ACC112 (cell line): Measurements from ENCODE around the gene DIRAS3.
A peak's percentile ranks its signal among the peaks of the same experiment; 100 is the strongest.
"Not testable (repeated sequence)": the region's sequence is repeated elsewhere in the genome, so short reads cannot be mapped to it uniquely, and the experiment has no call there.

Source experiments
- H2AFZ ChIP-seq: fragments of 200-600 bp; sonication (generic); one replicate; pipeline ENCODE4 v1.6.0; 2017; ENCODE audit warnings: antibody characterized with exemption, low read length; ENCODE audit not compliant: unreplicated experiment
- H3K27ac ChIP-seq: fragments of 200-600 bp; sonication (generic); 2 replicates; pipeline ENCODE4 v1.5.1; 2014; ENCODE audit warnings: low read depth, mild to moderate bottlenecking, antibody characterized with exemption, low read length, moderate library complexity
- H3K27me3 ChIP-seq: fragments of 200-600 bp; sonication (generic); 2 replicates; pipeline ENCODE4 v1.6.1; 2014; ENCODE audit warnings: mild to moderate bottlenecking, antibody characterized with exemption, low read length, moderate library complexity, mixed read lengths; ENCODE audit not compliant: insufficient read depth
- H3K36me3 ChIP-seq: fragments of 200-600 bp; sonication (generic); 2 replicates; pipeline ENCODE4 v1.6.1; 2016; ENCODE audit warnings: mild to moderate bottlenecking, antibody characterized with exemption, low read length, moderate library complexity, mixed read lengths; ENCODE audit not compliant: insufficient read depth
- H3K4me1 ChIP-seq: fragments of 200-600 bp; sonication (generic); one replicate; pipeline ENCODE4 v1.6.1; 2016; ENCODE audit warnings: low read length, mixed read lengths; ENCODE audit not compliant: insufficient read depth, unreplicated experiment, control insufficient read depth
- H3K4me3 ChIP-seq: fragments of 200-600 bp; sonication (generic); 2 replicates; pipeline ENCODE4 v1.5.1; 2014; ENCODE audit warnings: mild to moderate bottlenecking, low read depth, low read length
- H3K79me2 ChIP-seq: fragments of 200-600 bp; sonication (generic); one replicate; pipeline ENCODE4 v1.6.0; 2016; ENCODE audit warnings: low read length; ENCODE audit not compliant: control insufficient read depth, unreplicated experiment, insufficient read depth

The DIRAS3 gene, protein sequence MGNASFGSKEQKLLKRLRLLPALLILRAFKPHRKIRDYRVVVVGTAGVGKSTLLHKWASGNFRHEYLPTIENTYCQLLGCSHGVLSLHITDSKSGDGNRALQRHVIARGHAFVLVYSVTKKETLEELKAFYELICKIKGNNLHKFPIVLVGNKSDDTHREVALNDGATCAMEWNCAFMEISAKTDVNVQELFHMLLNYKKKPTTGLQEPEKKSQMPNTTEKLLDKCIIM

GRCh38 chr1:68049941-68050878 is at the start of gene DIRAS3:
DIRAS3 (minus strand) TSS chr1:68050627; CDS start chr1:68047297, 3,330 bp downstream.
- H3K4me1 ChIP-seq: no peaks in the 10 kb centered on the region
- no peaks in the 10 kb centered on the region for H3K79me2 ChIP-seq
- H2AFZ ChIP-seq: peak within 1 kb of the TSS; percentile 10
- H3K27me3 ChIP-seq: no peaks in the 10 kb centered on the region
- H3K4me3 ChIP-seq: peak within 1 kb of the TSS; percentile 70
- no peak within 1 kb of the TSS for H3K27ac ChIP-seq
- no peaks in the 10 kb centered on the region for H3K36me3 ChIP-seq

GRCh38 chr1:68093737-68094136 is 43.3 kb upstream of the DIRAS3 start:
- H3K4me3 ChIP-seq: no peak overlapping the region
- H3K27ac ChIP-seq: no peak overlapping the region
- no peaks in the 10 kb centered on the region for H3K4me1 ChIP-seq
- no peaks in the 10 kb centered on the region for H3K36me3 ChIP-seq
- H2AFZ ChIP-seq: no peak overlapping the region
- H3K27me3 ChIP-seq: no peaks in the 10 kb centered on the region
- H3K79me2 ChIP-seq: no peaks in the 10 kb centered on the region

DNA sequence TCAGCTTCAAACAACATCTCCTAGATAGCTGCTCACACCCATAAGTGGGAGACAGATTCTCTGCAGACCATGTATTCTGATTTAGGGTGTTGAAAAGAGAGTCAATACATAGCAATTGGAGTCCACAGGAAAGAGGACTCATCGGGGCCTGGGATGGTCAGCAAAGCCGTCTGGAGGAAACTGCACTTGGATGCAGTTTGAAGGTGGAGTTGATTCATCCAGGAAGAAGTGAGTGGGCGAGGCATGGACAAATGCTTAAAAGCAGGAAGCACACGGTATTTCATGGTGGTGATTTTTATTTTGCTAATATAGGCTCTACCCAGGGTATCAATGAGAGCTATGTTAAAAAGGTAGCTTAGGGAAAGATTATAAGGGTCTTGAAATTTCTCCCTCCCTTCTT is 36.8 kb upstream of the DIRAS3 start:
- no peak overlapping the region for H3K4me3 ChIP-seq
- no peak overlapping the region for H2AFZ ChIP-seq
- H3K4me1 ChIP-seq: no peaks in the 10 kb centered on the region
- no peak overlapping the region for H3K27ac ChIP-seq
- H3K79me2 ChIP-seq: no peaks in the 10 kb centered on the region
- no peaks in the 10 kb centered on the region for H3K36me3 ChIP-seq
- H3K27me3 ChIP-seq: no peaks in the 10 kb centered on the region

DNA sequence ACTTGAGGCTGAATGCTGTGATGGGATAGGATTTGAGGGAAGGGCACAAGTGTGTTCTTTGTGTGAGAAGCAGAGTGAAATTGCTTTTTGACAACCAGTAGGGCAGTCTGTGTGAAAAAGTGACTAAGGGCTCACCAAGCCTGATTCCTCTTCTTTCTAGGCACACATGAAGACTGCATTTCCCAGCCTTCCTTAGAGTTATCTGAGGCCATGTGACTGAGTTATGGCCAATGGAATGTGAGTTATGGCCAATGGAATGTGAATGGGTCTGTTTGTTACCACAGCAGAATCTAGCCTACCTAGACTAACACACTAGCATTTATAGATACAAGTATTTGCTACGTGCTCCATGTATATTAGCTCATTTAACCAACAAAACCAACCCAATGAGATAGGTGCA is 35.3 kb upstream of the DIRAS3 start:
- no peaks in the 10 kb centered on the region for H3K36me3 ChIP-seq
- no peak overlapping the region for H2AFZ ChIP-seq
- no peaks in the 10 kb centered on the region for H3K27me3 ChIP-seq
- no peaks in the 10 kb centered on the region for H3K79me2 ChIP-seq
- H3K27ac ChIP-seq: no peak overlapping the region
- H3K4me3 ChIP-seq: no peak overlapping the region
- H3K4me1 ChIP-seq: no peaks in the 10 kb centered on the region

DNA sequence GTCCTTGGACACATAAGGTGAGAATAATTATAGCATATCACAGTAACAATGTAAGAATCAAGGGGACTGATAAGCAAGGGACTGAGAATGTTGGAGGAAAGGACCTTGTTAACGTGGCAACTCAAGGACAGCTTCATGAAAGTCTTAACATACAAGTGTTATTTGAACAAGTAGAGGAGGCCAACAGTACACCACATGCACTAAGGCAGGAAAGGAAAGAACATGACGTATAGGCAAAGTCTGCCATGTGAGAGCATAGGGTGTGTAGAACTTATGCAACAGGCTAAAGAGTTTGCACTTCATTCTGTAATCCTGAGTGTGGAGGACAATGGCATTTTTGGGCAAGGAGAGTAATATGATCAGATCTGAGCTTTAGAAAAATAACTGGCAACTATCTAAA is 33.3 kb upstream of the DIRAS3 start:
- no peak overlapping the region for H3K27ac ChIP-seq
- no peak overlapping the region for H3K4me3 ChIP-seq
- H3K36me3 ChIP-seq: no peaks in the 10 kb centered on the region
- no peak overlapping the region for H2AFZ ChIP-seq
- H3K4me1 ChIP-seq: no peaks in the 10 kb centered on the region
- no peaks in the 10 kb centered on the region for H3K27me3 ChIP-seq
- H3K79me2 ChIP-seq: no peaks in the 10 kb centered on the region

DNA sequence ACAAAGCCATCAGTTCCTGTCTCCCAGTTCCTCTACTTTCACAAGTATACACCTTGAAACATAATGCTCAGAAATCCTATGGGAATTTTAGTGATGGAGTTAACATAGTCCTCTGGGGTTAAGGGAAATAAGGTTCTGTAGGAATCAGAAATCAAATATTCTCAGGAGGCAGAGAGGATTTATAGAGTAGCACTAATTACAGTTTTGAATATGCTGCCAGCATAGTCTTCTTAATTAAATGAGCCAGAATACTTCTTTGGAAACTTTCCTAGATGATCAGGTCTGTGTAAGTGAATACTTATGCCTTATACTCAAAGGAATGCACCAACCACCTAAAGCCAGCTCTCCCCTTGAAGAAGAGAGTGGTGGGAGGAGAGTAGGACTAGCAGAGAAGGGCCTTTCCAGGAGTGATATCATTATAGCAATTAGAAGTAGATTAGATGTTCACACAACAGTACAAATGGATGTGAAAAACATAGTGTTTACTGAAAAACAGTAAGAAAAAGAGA is 31.4 kb upstream of the DIRAS3 start:
- H3K4me3 ChIP-seq: no peak overlapping the region
- H3K79me2 ChIP-seq: no peaks in the 10 kb centered on the region
- H3K36me3 ChIP-seq: no peaks in the 10 kb centered on the region
- H3K4me1 ChIP-seq: no peaks in the 10 kb centered on the region
- no peak overlapping the region for H2AFZ ChIP-seq
- no peak overlapping the region for H3K27ac ChIP-seq
- no peaks in the 10 kb centered on the region for H3K27me3 ChIP-seq

DNA sequence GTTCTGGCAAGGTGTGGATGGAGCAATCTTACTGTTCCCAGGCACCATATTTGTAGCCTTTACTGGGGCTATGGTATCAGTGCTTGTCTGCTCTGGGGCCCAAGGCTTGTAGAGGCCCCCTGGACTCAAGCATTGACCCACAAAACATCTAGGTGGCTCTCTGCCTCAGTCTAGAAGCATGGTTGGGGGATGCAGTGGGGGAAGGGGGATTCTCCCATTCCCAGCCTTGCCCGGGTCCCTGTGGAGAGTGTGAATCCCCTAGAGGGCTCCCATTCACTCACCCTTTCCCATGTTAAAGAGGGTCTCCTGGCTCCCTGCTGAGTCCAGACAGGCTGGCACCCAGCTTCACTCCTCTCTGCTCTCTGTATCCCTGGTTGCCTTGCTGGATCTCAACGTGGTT is 28.2 kb upstream of the DIRAS3 start:
- Histone ChIP-seq H3K79me2 (no peaks in the 10 kb centered on the region), H3K27me3 (no peaks in the 10 kb centered on the region), H2AFZ (no peak overlapping the region), H3K36me3 (no peaks in the 10 kb centered on the region), H3K27ac (no peak overlapping the region), H3K4me3 (no peak overlapping the region), H3K4me1 (no peaks in the 10 kb centered on the region)

DNA sequence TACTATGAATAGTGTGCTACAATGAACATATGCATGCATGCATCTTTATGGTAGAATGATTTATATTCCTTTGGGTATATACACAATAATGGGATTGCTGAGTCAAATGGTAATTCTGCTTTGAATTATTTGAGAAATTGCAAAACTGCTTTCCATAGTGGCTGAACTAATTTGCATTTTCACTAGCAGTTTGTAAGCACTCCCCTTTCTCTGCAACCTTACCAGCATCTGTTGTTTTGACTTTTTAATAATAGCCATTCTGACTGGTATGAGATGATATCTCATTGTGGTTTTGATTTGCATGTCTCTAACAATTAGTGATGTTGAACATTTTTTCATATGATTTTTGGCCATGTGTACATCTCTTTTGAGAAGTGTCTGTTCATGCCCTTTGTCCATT is 24.0 kb upstream of the DIRAS3 start:
- H3K27ac ChIP-seq: no peak overlapping the region

GRCh38 chr1:68065766-68066165 is 15.3 kb upstream of the DIRAS3 start:
- H2AFZ ChIP-seq: no peak overlapping the region

More for the DNA sequence above, 24.0 kb upstream of the DIRAS3 start:
- H3K36me3 ChIP-seq: no peaks in the 10 kb centered on the region
- H3K79me2 ChIP-seq: no peaks in the 10 kb centered on the region
- no peaks in the 10 kb centered on the region for H3K27me3 ChIP-seq
- no peak overlapping the region for H2AFZ ChIP-seq
- no peak overlapping the region for H3K4me3 ChIP-seq
- H3K4me1 ChIP-seq: no peaks in the 10 kb centered on the region

GRCh38 chr1:68058053-68058452 is 7.6 kb upstream of the DIRAS3 start:
- H2AFZ ChIP-seq, H3K4me1 ChIP-seq, H3K36me3 ChIP-seq, H3K27me3 ChIP-seq, H3K79me2 ChIP-seq, H3K4me3 ChIP-seq, H3K27ac ChIP-seq: not testable (repeated sequence)

More at GRCh38 chr1:68065766-68066165, 15.3 kb upstream of the DIRAS3 start:
- Histone ChIP-seq H3K36me3 (no peaks in the 10 kb centered on the region), H3K4me3 (no peak overlapping the region), H3K27ac (no peak overlapping the region), H3K79me2 (no peaks in the 10 kb centered on the region), H3K4me1 (no peaks in the 10 kb centered on the region), H3K27me3 (no peaks in the 10 kb centered on the region)
